IMR-90 (cell line): ENCODE data around the gene RNF146. TPM values are rescaled to one million over a fixed set of nuclear protein-coding genes. Genes with fewer than 3 reads are reported as not detected.
A peak's percentile ranks its signal among the peaks of the same experiment; 100 is the strongest.

Experiments used
- ATAC-seq: fragments of 200-7000 bp; cut with Tn5 transposase; 2 replicates; pipeline ENCODE4 v1.9.1; 2020; ENCODE audit warnings: low read depth, mild to moderate bottlenecking, moderate library complexity
- BruUV-seq: library from RNA; stranded (reverse); fragments of 400-500 nt; replicated peaks from 2 replicates; lab custom pipeline; 2021; lab: Mats Ljungman, UMichigan
- CTCF ChIA-PET: fragments of 300-600 bp; formaldehyde crosslinking; extraction: SDS; loops from one replicate; lab custom pipeline; 2021; ENCODE audit warnings: antibody characterized with exemption; lab: Yijun Ruan, JAX
- POLR2A ChIA-PET: fragments of 300-600 bp; sonication (Branson Sonifier 250); formaldehyde crosslinking; loops from one replicate; lab custom pipeline; 2022; ENCODE audit warnings: antibody characterized with exemption; ENCODE audit not compliant: unreplicated experiment; lab: Charles Lee
- DNase-seq: peaks from one replicate; pipeline ENCODE4 v3.0.0; 2013
- H2AFZ ChIP-seq: replicated peaks from 2 replicates; pipeline ENCODE3; 2013; ENCODE audit warnings: low read length, mild to moderate bottlenecking; ENCODE audit not compliant: poor library complexity
- H2AK5ac ChIP-seq: 2 replicates; pipeline ENCODE4 v1.6.1; 2013; ENCODE audit warnings: low read depth, low read length, inconsistent platforms
- H2AK9ac ChIP-seq: replicated peaks from 2 replicates; pipeline ENCODE3; 2013; ENCODE audit warnings: mild to moderate bottlenecking, low read depth, low read length, moderate library complexity; ENCODE audit not compliant: poor library complexity
- H2BK120ac ChIP-seq: 2 replicates; pipeline ENCODE4 v1.6.1; 2013; ENCODE audit warnings: low read depth, low read length, inconsistent platforms
- H2BK15ac ChIP-seq: 3 replicates; pipeline ENCODE4 v1.6.1; 2013; ENCODE audit warnings: low read depth, low read length, inconsistent platforms
- H2BK20ac ChIP-seq: 2 replicates; pipeline ENCODE4 v1.6.1; 2013; ENCODE audit warnings: low read depth, mild to moderate bottlenecking, inconsistent platforms, low read length, moderate library complexity
- H2BK5ac ChIP-seq: 2 replicates; pipeline ENCODE4 v1.6.1; 2013; ENCODE audit warnings: mild to moderate bottlenecking, low read depth, low read length, inconsistent platforms; ENCODE audit not compliant: poor library complexity, severe bottlenecking
- H3K14ac ChIP-seq: replicated peaks from 2 replicates; pipeline ENCODE4 v1.6.1; 2013; ENCODE audit warnings: low read depth, low read length, inconsistent platforms
- H3K18ac ChIP-seq: 2 replicates; pipeline ENCODE4 v1.6.1; 2013; ENCODE audit warnings: low read depth, low read length, control low read depth
- H3K23ac ChIP-seq: 2 replicates; pipeline ENCODE4 v1.6.1; 2013; ENCODE audit warnings: low read depth, low read length, inconsistent platforms
- H3K27ac ChIP-seq: 2 replicates; pipeline ENCODE4 v1.5.1; 2013; ENCODE audit warnings: mild to moderate bottlenecking, control low read depth, low read length; ENCODE audit not compliant: insufficient read depth
- H3K27me3 ChIP-seq: 2 replicates; pipeline ENCODE4 v1.6.1; 2013; ENCODE audit warnings: low read length; ENCODE audit not compliant: control insufficient read depth, insufficient read depth
- H3K36me3 ChIP-seq: 2 replicates; pipeline ENCODE4 v1.6.1; 2013; ENCODE audit warnings: low read length, mixed read lengths; ENCODE audit not compliant: control insufficient read depth, insufficient read depth
- H3K4ac ChIP-seq: 2 replicates; pipeline ENCODE4 v1.6.1; 2013; ENCODE audit warnings: low read depth, low read length, inconsistent platforms
- H3K4me1 ChIP-seq: 2 replicates; pipeline ENCODE4 v1.6.1; 2013; ENCODE audit warnings: low read length, mixed read lengths; ENCODE audit not compliant: control insufficient read depth, insufficient read depth
- H3K4me2 ChIP-seq: 2 replicates; pipeline ENCODE4 v1.6.1; 2013; ENCODE audit warnings: low read depth, mild to moderate bottlenecking, control low read depth, low read length, moderate library complexity
- H3K4me3 ChIP-seq: 2 replicates; pipeline ENCODE4 v1.5.1; 2013; ENCODE audit warnings: low read depth, mild to moderate bottlenecking, control low read depth, low read length, moderate library complexity; ENCODE audit not compliant: insufficient read depth
- H3K56ac ChIP-seq: 2 replicates; pipeline ENCODE4 v1.6.1; 2013; ENCODE audit warnings: low read length, inconsistent platforms; ENCODE audit not compliant: insufficient read depth; ENCODE audit errors: extremely low read depth
- H3K79me1 ChIP-seq, 2 experiments: 2 replicates each; pipeline ENCODE4 v1.6.1; 2013; ENCODE audit warnings: low read length in 2 of 2, inconsistent platforms in 1 of 2, low read depth in 1 of 2
- H3K9ac ChIP-seq: 2 replicates; pipeline ENCODE4 v1.6.1; 2013; ENCODE audit warnings: low read depth, low read length, control low read depth
- H3K9me1 ChIP-seq: 2 replicates; pipeline ENCODE4 v1.6.1; 2013; ENCODE audit warnings: low read length, inconsistent platforms; ENCODE audit not compliant: insufficient read depth
- H3K9me3 ChIP-seq: 2 replicates; pipeline ENCODE4 v1.6.1; 2013; ENCODE audit warnings: low read length; ENCODE audit not compliant: control insufficient read depth, insufficient read depth
- H4K20me1 ChIP-seq: 2 replicates; pipeline ENCODE4 v1.6.1; 2013; ENCODE audit warnings: low read length, inconsistent platforms; ENCODE audit not compliant: insufficient read depth
- H4K5ac ChIP-seq: 2 replicates; pipeline ENCODE4 v1.6.1; 2013; ENCODE audit warnings: mild to moderate bottlenecking, low read depth, low read length, control low read depth
- H4K8ac ChIP-seq, 2 experiments: 2 replicates each; pipeline ENCODE4 v1.6.1; 2013; ENCODE audit warnings: low read depth in 2 of 2, low read length in 2 of 2, control low read depth in 1 of 2, inconsistent platforms in 1 of 2
- H4K91ac ChIP-seq: 2 replicates; pipeline ENCODE4 v1.6.1; 2013; ENCODE audit warnings: low read depth, low read length, inconsistent platforms; ENCODE audit not compliant: insufficient read depth
- CEBPB ChIP-seq: IDR thresholded peaks from 2 replicates; pipeline ENCODE4 v1.6.1; 2012; ENCODE audit warnings: low read depth, low read length, improper control_type of control experiment
- ELK1 ChIP-seq: fragments of 150-350 bp; IDR thresholded peaks from 2 replicates; pipeline ENCODE4 v1.6.1; 2016; ENCODE audit warnings: low read depth, mild to moderate bottlenecking, low read length, moderate library complexity, borderline replicate concordance
- MAFK ChIP-seq: IDR thresholded peaks from 2 replicates; pipeline ENCODE4 v1.6.1; 2012; ENCODE audit warnings: low read depth, low read length, improper control_type of control experiment
- MAZ ChIP-seq: IDR thresholded peaks from 2 replicates; pipeline ENCODE4 v1.6.1; 2012; ENCODE audit warnings: low read depth, mild to moderate bottlenecking, low read length, improper control_type of control experiment, moderate library complexity, borderline replicate concordance
- NFE2L2 ChIP-seq: fragments of 150-350 bp; IDR thresholded peaks from 2 replicates; pipeline ENCODE4 v1.6.1; 2016; ENCODE audit warnings: low read depth, mild to moderate bottlenecking, low read length
- POLR2A ChIP-seq: IDR thresholded peaks from 2 replicates; pipeline ENCODE4 v1.6.1; 2012; ENCODE audit warnings: mild to moderate bottlenecking, low read depth, low read length
- RCOR1 ChIP-seq: IDR thresholded peaks from 2 replicates; pipeline ENCODE4 v1.6.1; 2012; ENCODE audit warnings: mild to moderate bottlenecking, low read length, improper control_type of control experiment; ENCODE audit not compliant: insufficient replicate concordance
- SMC3 ChIP-seq: fragments of 150-350 bp; IDR thresholded peaks from 2 replicates; pipeline ENCODE4 v1.6.1; 2016; ENCODE audit warnings: low read depth, mild to moderate bottlenecking, antibody characterized with exemption, low read length, moderate library complexity
- WGBS, 2 experiments: methylation state at CpG; one replicate each; pipeline versions ENCODE4 v1.1.5 to v1.1.7; 2013; ENCODE audit warnings: missing lambda C conversion rate in 2 of 2; ENCODE audit not compliant: insufficient read length in 1 of 2; ENCODE audit errors: extremely low coverage in 2 of 2; 5-methylcytosine and 5-hydroxymethylcytosine counted together
- dilution Hi-C: fragments of 300-500 bp; cut with HindIII; formaldehyde crosslinking; loops from one replicate; pipeline ENCODE4 v1.14.3; 2018; ENCODE audit warnings: low sequenced_read_pairs; ENCODE audit not compliant: unreplicated experiment
- in situ Hi-C: fragments of 300-500 bp; cut with MboI; formaldehyde crosslinking; loops from 3 replicates; pipeline ENCODE4 v1.14.3; 2019; ENCODE audit warnings: low sequenced_read_pairs, inconsistent platforms, mixed read lengths
- intact Hi-C: fragments of 100-400 bp; cut with micrococcal nuclease; formaldehyde crosslinking; loops from 2 replicates; pipeline ENCODE4 v1.10.0; 2022
- microRNA-seq, 2 experiments: library from miRNA; stranded (forward) in 1 of 2; unstranded in 1 of 2; fragments of 10-50 nt in 1 of 2; fragments of <30 nt in 1 of 2; gene quantifications in 1 of 2; microRNA quantifications in 1 of 2; one replicate each; pipeline versions ENCODE3 to v1.1.0; 2013 to 2020; ENCODE audit not compliant: insufficient read depth in 1 of 2, insufficient read length in 1 of 2, unreplicated experiment in 1 of 2
- polyA plus RNA-seq, 3 experiments: library from polyadenylated mRNA; depleted of rRNA; stranded (reverse); fragments of >200 nt; gene quantifications; 2 replicates each; pipeline ENCODE4 v1.2.3, GENCODE V29; 2012; ENCODE audit warnings: low replicate concordance in 1 of 3
- small RNA-seq, 5 experiments: library from RNA; depleted of rRNA; stranded (forward); fragments of <200 nt; gene quantifications; one replicate each; pipeline ENCODE3, GENCODE V24; 2012
- total RNA-seq: library from RNA; depleted of rRNA; stranded (reverse); fragments of >200 nt; gene quantifications from 2 replicates; pipeline ENCODE4 v1.2.3, GENCODE V29; 2012; rRNA removed

The RNF146 gene
- total and polyA plus RNA-seq, 2 of the 4 experiments (the other 2 are of a cell fraction): 24.0 to 32.2 TPM

- 88% methylated on average over 1 of the region's 4 CpGs; no CpG with 5 or more reads in 1 of the 2 experiments for WGBS, 2 experiments
- no peak overlapping the region for H2BK15ac ChIP-seq
- peak overlapping the region; percentile 9 for H2AK9ac ChIP-seq
- TF ChIP-seq SMC3 (no peak), CEBPB (no peak), POLR2A (no peak), MAZ (no peak), RCOR1 (no peak), NFE2L2 (no peak), MAFK (no peak), ELK1 (no peak)
- no peak overlapping the region for H3K9ac ChIP-seq
- H3K9me1 ChIP-seq: peaks cover 7% of the 10 kb centered on the region
- H3K4me1 ChIP-seq: peaks cover 7% of the 10 kb centered on the region; the same call in 1 of the 2 replicates
- DNase-seq (no peak), ATAC-seq (peak; percentile 36; the same call in 1 of the 2 replicates)
- no peaks in the 10 kb centered on the region for H3K27me3 ChIP-seq
- peak overlapping the region; percentile 68; the same call in 1 of the 2 replicates for H4K5ac ChIP-seq
- no TSS peak for BruUV-seq
- dilution Hi-C loops: no loop called here
- no peak overlapping the region for H3K14ac ChIP-seq
- no peak overlapping the region for H3K27ac ChIP-seq
- H3K36me3 ChIP-seq: 0 out of 2 replicates have a peak, but pooled peaks cover 3% of the 10 kb centered on the region
- H3K56ac ChIP-seq: no peak overlapping the region
- peak overlapping the region in 1 of 2 experiments; percentile 21; a peak in 1 of 4 replicates for H4K8ac ChIP-seq
- H4K20me1 ChIP-seq: peaks cover 15% of the 10 kb centered on the region
- POLR2A ChIA-PET: no interaction called here
- H3K9me3 ChIP-seq: no peaks in the 10 kb centered on the region
- H3K79me1 ChIP-seq: peaks cover 4 to 34% of the 10 kb centered on the region in 2 experiments
- no peak overlapping the region for H2BK120ac ChIP-seq
- no peak overlapping the region for H3K23ac ChIP-seq
- no peak overlapping the region for H3K4ac ChIP-seq
- H2AFZ ChIP-seq: no peak overlapping the region
- H2AK5ac ChIP-seq: peak overlapping the region; percentile 57; the same call in 1 of the 2 replicates
- no peak overlapping the region for H4K91ac ChIP-seq
- in situ Hi-C loops: no loop called here
- H2BK20ac ChIP-seq: no peak overlapping the region
- H3K18ac ChIP-seq: no peak overlapping the region
- CTCF ChIA-PET: interaction anchor here (1.3 to 1.6 kb wide), 2 partner anchors 132 to 184 kb away, joined by 3 to 5 read pairs; no protein-coding TSS in a partner anchor
- peak overlapping the region; percentile 33 for H2BK5ac ChIP-seq
- no peak overlapping the region for H3K4me3 ChIP-seq
- H3K4me2 ChIP-seq: no peak overlapping the region
- intact Hi-C loops: no loop called here
Observed at GRCh38 chr6:127332383-127332961, 65.8 kb downstream of the RNF146 start.

Small RNAs within 50 kb of the gene (microRNA-seq; reads per million reads assigned to microRNA genes)
- not detected for gene RNA5SP217 (ENCODE audit: insufficient read depth, insufficient read length)

Small RNAs within 50 kb of the gene (small RNA-seq; reads per million reads assigned to genes)
- gene RNA5SP217: 0 to 10.9 (median 0.60) reads per million in 5 experiments

Other genes starting within 250 kb of the RNF146 start
- not detected in 2 replicates for gene RSPO3, start 148.2 kb upstream of the RNF146 start, total RNA-seq
- gene RSPO3, start 148.2 kb upstream of the RNF146 start, polyA plus RNA-seq (2012; rRNA removed): not detected in 2 replicates
- 40.3 and 114 TPM in 2 replicates for gene ECHDC1, start 76.7 kb downstream of the RNF146 start, total RNA-seq
- 23.1 and 33.1 TPM in 2 replicates for gene ECHDC1, start 76.7 kb downstream of the RNF146 start, polyA plus RNA-seq (2012; rRNA removed)
- gene KIAA0408, start 192.5 kb downstream of the RNF146 start, total RNA-seq: 0.83 and 0.90 TPM in 2 replicates
- 1.4 and 2.9 TPM in 2 replicates for gene KIAA0408, start 192.5 kb downstream of the RNF146 start, polyA plus RNA-seq (2012; rRNA removed)